Subcutaneous abdominal adipose tissue (tissue), 5 donors: ENCODE measurements around the gene UNK.
A peak's percentile ranks its signal among the peaks of the same experiment; 100 is the strongest.
"Not testable (repeated sequence)": the region's sequence is repeated elsewhere in the genome, so short reads cannot be mapped to it uniquely, and the experiment has no call there.

Experiments
- H3K27ac ChIP-seq: one replicate; pipeline ENCODE4 v1.7.0; 2013; ENCODE audit warnings: low read depth, mild to moderate bottlenecking, inconsistent platforms, low read length, moderate library complexity
- H3K27me3 ChIP-seq, 5 donors: one replicate each; pipeline ENCODE4 v1.7.0; 2013; ENCODE audit warnings: low read length in 5 of 5, inconsistent platforms in 1 of 5; ENCODE audit not compliant: control insufficient read depth in 5 of 5, insufficient read depth in 4 of 5
- H3K36me3 ChIP-seq, 5 donors: one replicate each; pipeline ENCODE4 v1.7.0; 2013; ENCODE audit warnings: low read length in 5 of 5; ENCODE audit not compliant: control insufficient read depth in 5 of 5, insufficient read depth in 5 of 5
- H3K4me1 ChIP-seq, 5 donors: one replicate each; pipeline ENCODE4 v1.7.0; 2013; ENCODE audit warnings: low read length in 5 of 5, mild to moderate bottlenecking in 3 of 5, moderate library complexity in 1 of 5; ENCODE audit not compliant: control insufficient read depth in 5 of 5, insufficient read depth in 5 of 5
- H3K4me3 ChIP-seq, 5 donors: one replicate each; pipeline ENCODE4 v1.7.0; 2013; ENCODE audit warnings: low read length in 5 of 5, low read depth in 1 of 5
- H3K9ac ChIP-seq, 5 donors: one replicate each; pipeline ENCODE4 v1.7.0; 2013; ENCODE audit warnings: low read length in 5 of 5, mild to moderate bottlenecking in 4 of 5, moderate library complexity in 3 of 5
- H3K9me3 ChIP-seq, 5 donors: one replicate each; pipeline ENCODE4 v1.7.0; 2013; ENCODE audit warnings: low read length in 5 of 5; ENCODE audit not compliant: control insufficient read depth in 5 of 5
- donor health status: healthy.
- donor health status: healthy.
- donor health status: healthy.
- donor health status: healthy.
- donor health status: healthy.

Gene UNK

GRCh38 chr17:75869282-75870141 is 84.9 kb downstream of the UNK start:
- peak overlapping the region in 4 of 5 donors; percentile 25 to 48 (median 41) for H3K9ac ChIP-seq
- H3K36me3 ChIP-seq = peaks cover 0 to 10% (median 5%) of the 10 kb centered on the region in 5 donors
- peaks cover 0 to 16% (median 0%) of the 10 kb centered on the region in 5 donors for H3K27me3 ChIP-seq
- peak overlapping the region in 2 of 5 donors; percentile 27 to 34 for H3K4me3 ChIP-seq
- peak overlapping the region; percentile 62 for H3K27ac ChIP-seq
- H3K9me3 ChIP-seq = no peaks in the 10 kb centered on the region
- peaks cover 13 to 42% (median 33%) of the 10 kb centered on the region in 5 donors for H3K4me1 ChIP-seq

- H3K36me3 ChIP-seq = peaks cover 0 to 15% (median 12%) of the 10 kb centered on the region in 5 donors
- H3K4me1 ChIP-seq = peaks cover 10 to 44% (median 33%) of the 10 kb centered on the region in 5 donors
- peak overlapping the region; percentile 62 for H3K27ac ChIP-seq
- H3K4me3 ChIP-seq = peak overlapping the region in 2 of 5 donors; percentile 27 to 34
- H3K9ac ChIP-seq = peak overlapping the region in 2 of 5 donors; percentile 25 to 37
- peaks cover 0 to 20% (median 0%) of the 10 kb centered on the region in 5 donors for H3K27me3 ChIP-seq
- H3K9me3 ChIP-seq = not testable (repeated sequence)
These were observed 85.6 kb downstream of the UNK start for GRCh38 chr17:75870228-75870627.

GRCh38 chr17:75872434-75873351 is 88.1 kb downstream of the UNK start:
- peak overlapping the region in 2 of 5 donors; percentile 31 to 35 for H3K4me3 ChIP-seq
- peaks cover 24 to 65% (median 58%) of the 10 kb centered on the region in 5 donors for H3K4me1 ChIP-seq
- H3K9me3 ChIP-seq = no peaks in the 10 kb centered on the region

GRCh38 chr17:75873587-75874322 is 89.1 kb downstream of the UNK start:
- Histone ChIP-seq H3K9me3 (no peaks in the 10 kb centered on the region), H3K27ac (peak overlapping the region; percentile 98), H3K4me3 (no peak overlapping the region), H3K4me1 (peaks cover 24 to 66% (median 60%) of the 10 kb centered on the region in 5 donors), H3K36me3 (peaks cover 0 to 22% (median 16%) of the 10 kb centered on the region in 5 donors), H3K9ac (no peak overlapping the region), H3K27me3 (peaks cover 0 to 26% (median 0%) of the 10 kb centered on the region in 5 donors)

More at GRCh38 chr17:75872434-75873351, 88.1 kb downstream of the UNK start:
- Histone ChIP-seq H3K9ac (peak overlapping the region in 2 of 5 donors; percentile 16 to 43), H3K27ac (peak overlapping the region; percentile 98), H3K36me3 (peaks cover 0 to 22% (median 16%) of the 10 kb centered on the region in 5 donors), H3K27me3 (peaks cover 0 to 29% (median 0%) of the 10 kb centered on the region in 5 donors)

GRCh38 chr17:75874323-75875181 is 89.9 kb downstream of the UNK start:
- Histone ChIP-seq H3K27ac (peak overlapping the region; percentile 98), H3K36me3 (peaks cover 0 to 22% (median 16%) of the 10 kb centered on the region in 5 donors), H3K4me3 (no peak overlapping the region), H3K9ac (peak overlapping the region in 1 of 5 donors; percentile 90), H3K9me3 (no peaks in the 10 kb centered on the region), H3K4me1 (peaks cover 22 to 64% (median 55%) of the 10 kb centered on the region in 5 donors), H3K27me3 (peaks cover 0 to 21% (median 0%) of the 10 kb centered on the region in 5 donors)
